SH-SY5Y (cell line): Measurements from ENCODE around the gene CYB5R2.

Source experiments
- GATA2 ChIP-seq: IDR thresholded peaks from 2 replicates; pipeline ENCODE4 v1.6.1; 2011; ENCODE audit warnings: mild to moderate bottlenecking, low read depth, low read length
- GATA3 ChIP-seq: IDR thresholded peaks from 2 replicates; pipeline ENCODE4 v1.6.1; 2011; ENCODE audit warnings: low read depth, mild to moderate bottlenecking, low read length, moderate library complexity

- TF ChIP-seq GATA3 (no peak), GATA2 (no peak)
Observed at GRCh38 chr11:7630002-7630401, 43.3 kb downstream of the CYB5R2 start.
